GM21723 (cell line): ENCODE results near the gene DGKI.

Source experiments
- ATAC-seq: cut with Tn5 transposase; IDR thresholded peaks from one replicate; pipeline ENCODE4 v1.9.1; 2021; ENCODE audit warnings: mild to moderate bottlenecking, moderate library complexity; ENCODE audit not compliant: unreplicated experiment

DGKI gene

GRCh38 chr7:137694405-137694804, 152.4 kb downstream of the DGKI start:
- no peak for ATAC-seq

- no peak for ATAC-seq
Observed at GRCh38 chr7:137692399-137692798, 154.4 kb downstream of the DGKI start.

GRCh38 chr7:137691566-137691965, 155.2 kb downstream of the DGKI start:
- ATAC-seq = no peak

GRCh38 chr7:137690635-137691034, 156.1 kb downstream of the DGKI start:
- ATAC-seq = no peak

- ATAC-seq = no peak
Observed at GRCh38 chr7:137689761-137690160, 157.0 kb downstream of the DGKI start.

- ATAC-seq = no peak
Observed at GRCh38 chr7:137687556-137688265, 159.1 kb downstream of the DGKI start.

- no peak for ATAC-seq
Observed at GRCh38 chr7:137685433-137686164, 161.2 kb downstream of the DGKI start.

GRCh38 chr7:137684776-137685175, 162.0 kb downstream of the DGKI start:
- no peak for ATAC-seq

GRCh38 chr7:137684316-137684715, 162.5 kb downstream of the DGKI start:
- no peak for ATAC-seq

GRCh38 chr7:137682596-137682995, 164.2 kb downstream of the DGKI start:
- no peak for ATAC-seq

- ATAC-seq = no peak
Observed at GRCh38 chr7:137681657-137682562, 164.9 kb downstream of the DGKI start.

- ATAC-seq = no peak
Observed at GRCh38 chr7:137674551-137675409, 172.0 kb downstream of the DGKI start.

GRCh38 chr7:137674048-137674447, 172.7 kb downstream of the DGKI start:
- ATAC-seq = no peak

- no peak for ATAC-seq
Observed at GRCh38 chr7:137671920-137672319, 174.9 kb downstream of the DGKI start.

- no peak for ATAC-seq
Observed at GRCh38 chr7:137670222-137671064, 176.3 kb downstream of the DGKI start.

- ATAC-seq = no peak
Observed at GRCh38 chr7:137669706-137670105, 177.1 kb downstream of the DGKI start.

GRCh38 chr7:137668404-137668803, 178.4 kb downstream of the DGKI start:
- ATAC-seq = no peak

GRCh38 chr7:137667633-137668387, 179.0 kb downstream of the DGKI start:
- ATAC-seq = no peak

GRCh38 chr7:137664846-137665245, 181.9 kb downstream of the DGKI start:
- no peak for ATAC-seq
